IMR-90 (cell line): ENCODE data around the gene GPR17.

ENCODE experiments used
- CEBPB ChIP-seq: IDR thresholded peaks from 2 replicates; pipeline ENCODE4 v1.6.1; 2012; ENCODE audit warnings: low read depth, low read length, improper control_type of control experiment
- CHD1 ChIP-seq: IDR thresholded peaks from 2 replicates; pipeline ENCODE4 v1.6.1; 2012; ENCODE audit warnings: low read depth, low read length, improper control_type of control experiment
- FOS ChIP-seq: fragments of 150-350 bp; IDR thresholded peaks from 2 replicates; pipeline ENCODE4 v1.6.1; 2016; ENCODE audit warnings: low read depth, low read length
- MAFK ChIP-seq: IDR thresholded peaks from 2 replicates; pipeline ENCODE4 v1.6.1; 2012; ENCODE audit warnings: low read depth, low read length, improper control_type of control experiment
- MAZ ChIP-seq: IDR thresholded peaks from 2 replicates; pipeline ENCODE4 v1.6.1; 2012; ENCODE audit warnings: low read depth, mild to moderate bottlenecking, low read length, improper control_type of control experiment, moderate library complexity, borderline replicate concordance
- NFE2L2 ChIP-seq: fragments of 150-350 bp; IDR thresholded peaks from 2 replicates; pipeline ENCODE4 v1.6.1; 2016; ENCODE audit warnings: low read depth, mild to moderate bottlenecking, low read length
- POLR2A ChIP-seq: IDR thresholded peaks from 2 replicates; pipeline ENCODE4 v1.6.1; 2012; ENCODE audit warnings: mild to moderate bottlenecking, low read depth, low read length
- RAD21 ChIP-seq: IDR thresholded peaks from 2 replicates; pipeline ENCODE4 v1.6.1; 2012; ENCODE audit warnings: low read length, improper control_type of control experiment
- RCOR1 ChIP-seq: IDR thresholded peaks from 2 replicates; pipeline ENCODE4 v1.6.1; 2012; ENCODE audit warnings: mild to moderate bottlenecking, low read length, improper control_type of control experiment; ENCODE audit not compliant: insufficient replicate concordance
- RFX5 ChIP-seq: IDR thresholded peaks from 2 replicates; pipeline ENCODE4 v1.8.0; 2012; ENCODE audit warnings: low read depth, mild to moderate bottlenecking, low read length, moderate library complexity
- SMC3 ChIP-seq: fragments of 150-350 bp; IDR thresholded peaks from 2 replicates; pipeline ENCODE4 v1.6.1; 2016; ENCODE audit warnings: low read depth, mild to moderate bottlenecking, antibody characterized with exemption, low read length, moderate library complexity
- TF ChIP-seq, protein P1 (sequence below): conservative IDR thresholded peaks from 2 replicates; pipeline ENCODE4 v1.5.1; 2012; ENCODE audit warnings: mild to moderate bottlenecking, low read depth, low read length, improper control_type of control experiment
- TF ChIP-seq, protein P2 (sequence below): fragments of 150-350 bp; IDR thresholded peaks from 2 replicates; pipeline ENCODE4 v1.6.1; 2016; ENCODE audit warnings: low read depth, mild to moderate bottlenecking, low read length, moderate library complexity, borderline replicate concordance
- TF ChIP-seq, protein P3 (sequence below): fragments of 150-350 bp; IDR thresholded peaks from 2 replicates; pipeline ENCODE4 v1.6.1; 2017; ENCODE audit warnings: mild to moderate bottlenecking, antibody characterized with exemption, low read length, low read depth

GRCh38 chr2:127661949-127662510 is 16.1 kb downstream of the GPR17 start:
- TF ChIP-seq RAD21 (no peak), FOS (no peak), NFE2L2 (no peak), POLR2A (no peak), MAFK (no peak), MAZ (no peak), RFX5 (no peak), RCOR1 (no peak), CEBPB (no peak), CHD1 (no peak), SMC3 (no peak)
- TF ChIP-seq, protein P1, sequence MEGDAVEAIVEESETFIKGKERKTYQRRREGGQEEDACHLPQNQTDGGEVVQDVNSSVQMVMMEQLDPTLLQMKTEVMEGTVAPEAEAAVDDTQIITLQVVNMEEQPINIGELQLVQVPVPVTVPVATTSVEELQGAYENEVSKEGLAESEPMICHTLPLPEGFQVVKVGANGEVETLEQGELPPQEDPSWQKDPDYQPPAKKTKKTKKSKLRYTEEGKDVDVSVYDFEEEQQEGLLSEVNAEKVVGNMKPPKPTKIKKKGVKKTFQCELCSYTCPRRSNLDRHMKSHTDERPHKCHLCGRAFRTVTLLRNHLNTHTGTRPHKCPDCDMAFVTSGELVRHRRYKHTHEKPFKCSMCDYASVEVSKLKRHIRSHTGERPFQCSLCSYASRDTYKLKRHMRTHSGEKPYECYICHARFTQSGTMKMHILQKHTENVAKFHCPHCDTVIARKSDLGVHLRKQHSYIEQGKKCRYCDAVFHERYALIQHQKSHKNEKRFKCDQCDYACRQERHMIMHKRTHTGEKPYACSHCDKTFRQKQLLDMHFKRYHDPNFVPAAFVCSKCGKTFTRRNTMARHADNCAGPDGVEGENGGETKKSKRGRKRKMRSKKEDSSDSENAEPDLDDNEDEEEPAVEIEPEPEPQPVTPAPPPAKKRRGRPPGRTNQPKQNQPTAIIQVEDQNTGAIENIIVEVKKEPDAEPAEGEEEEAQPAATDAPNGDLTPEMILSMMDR, result no peak
- TF ChIP-seq, protein P2, sequence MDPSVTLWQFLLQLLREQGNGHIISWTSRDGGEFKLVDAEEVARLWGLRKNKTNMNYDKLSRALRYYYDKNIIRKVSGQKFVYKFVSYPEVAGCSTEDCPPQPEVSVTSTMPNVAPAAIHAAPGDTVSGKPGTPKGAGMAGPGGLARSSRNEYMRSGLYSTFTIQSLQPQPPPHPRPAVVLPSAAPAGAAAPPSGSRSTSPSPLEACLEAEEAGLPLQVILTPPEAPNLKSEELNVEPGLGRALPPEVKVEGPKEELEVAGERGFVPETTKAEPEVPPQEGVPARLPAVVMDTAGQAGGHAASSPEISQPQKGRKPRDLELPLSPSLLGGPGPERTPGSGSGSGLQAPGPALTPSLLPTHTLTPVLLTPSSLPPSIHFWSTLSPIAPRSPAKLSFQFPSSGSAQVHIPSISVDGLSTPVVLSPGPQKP, result no peak
- TF ChIP-seq, protein P3, sequence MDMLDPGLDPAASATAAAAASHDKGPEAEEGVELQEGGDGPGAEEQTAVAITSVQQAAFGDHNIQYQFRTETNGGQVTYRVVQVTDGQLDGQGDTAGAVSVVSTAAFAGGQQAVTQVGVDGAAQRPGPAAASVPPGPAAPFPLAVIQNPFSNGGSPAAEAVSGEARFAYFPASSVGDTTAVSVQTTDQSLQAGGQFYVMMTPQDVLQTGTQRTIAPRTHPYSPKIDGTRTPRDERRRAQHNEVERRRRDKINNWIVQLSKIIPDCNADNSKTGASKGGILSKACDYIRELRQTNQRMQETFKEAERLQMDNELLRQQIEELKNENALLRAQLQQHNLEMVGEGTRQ, result no peak
